ENCODE results near the gene BNC2.

Gene BNC2

GRCh38 chr9:16767366-16767765 lies 103.1 kb downstream of the BNC2 start:
- no peaks in the 10 kb centered on the region for H3K9me3 ChIP-seq (ENCODE audit: control insufficient read depth, insufficient read depth, low read depth, low read length)
- POLR2A ChIA-PET, result no interaction called here
- H3K27ac ChIP-seq (ENCODE audit: extremely low read depth, low read depth, low read length), result no peak overlapping the region
- TF ChIP-seq ZNF510 (tag by site-specific recombination; IDR thresholded peaks at IDR 0.05; ENCODE audit: insufficient replicate concordance), result no peak
- no peak for TF ChIP-seq ZNF221 (tag by site-specific recombination; IDR thresholded peaks at IDR 0.05; ENCODE audit: borderline replicate concordance)
- no peak for TF ChIP-seq ZFP3 (tag by site-specific recombination; IDR thresholded peaks at IDR 0.05; ENCODE audit: low read depth)
- TF ChIP-seq ZNF654 (tag by site-specific recombination; IDR thresholded peaks at IDR 0.05; ENCODE audit: low read depth), result no peak
- CTCF ChIA-PET, result interaction anchor here (0.7 kb wide), 1 partner anchor 514 kb away, joined by 7 read pairs; no protein-coding TSS in a partner anchor
- no peaks in the 10 kb centered on the region for H3K4me1 ChIP-seq (ENCODE audit: control insufficient read depth, insufficient read depth, low read length)
- no peaks in the 10 kb centered on the region for H3K36me3 ChIP-seq (ENCODE audit: control insufficient read depth in 2 of 2, insufficient read depth in 1 of 2, low read length in 2 of 2)
- H3K4me3 ChIP-seq (ENCODE audit: low read depth, low read length), result no peak overlapping the region

DNA sequence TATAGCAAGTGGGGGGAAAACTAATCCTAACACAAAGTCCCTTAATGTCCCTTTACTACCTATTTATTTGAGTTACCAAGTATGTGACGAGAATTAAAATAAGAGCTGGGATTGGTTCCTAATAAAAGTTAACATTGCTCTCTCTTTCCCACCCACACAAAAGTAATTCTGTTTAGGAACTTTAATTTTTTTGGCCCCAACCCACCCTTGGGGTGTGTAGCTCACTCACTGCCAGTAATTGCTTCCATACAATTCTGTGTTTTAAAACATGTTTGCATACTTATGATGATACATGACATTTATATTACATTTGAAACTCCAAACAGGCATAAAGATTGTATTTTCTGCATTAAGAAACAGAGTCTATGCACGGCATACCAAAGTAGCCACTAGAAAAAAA lies 106.5 kb downstream of the BNC2 start:
- TF ChIP-seq ZXDB (tag by site-specific recombination; IDR thresholded peaks at IDR 0.05) (no peak), ZNF292 (tag by site-specific recombination; IDR thresholded peaks at IDR 0.05; ENCODE audit: borderline replicate concordance, low read depth) (no peak), KLF7 (tag by site-specific recombination; IDR thresholded peaks at IDR 0.05; ENCODE audit: borderline replicate concordance) (no peak), WT1 (tag by site-specific recombination; IDR thresholded peaks at IDR 0.05) (no peak), ZNF416 (tag by site-specific recombination; IDR thresholded peaks at IDR 0.05) (no peak), MEIS1 (CRISPR knock-in tag; IDR thresholded peaks at IDR 0.05; ENCODE audit: borderline replicate concordance) (no peak), ZNF664 (tag by site-specific recombination; IDR thresholded peaks at IDR 0.05) (no peak), ZNF350 (tag by site-specific recombination; IDR thresholded peaks at IDR 0.05) (no peak), ZNF140 (tag by site-specific recombination; IDR thresholded peaks at IDR 0.05) (no peak), ZNF19 (tag by site-specific recombination; IDR thresholded peaks at IDR 0.05; ENCODE audit: low read depth) (no peak), ZBTB44 (tag by site-specific recombination; IDR thresholded peaks at IDR 0.05) (no peak), PRDM1 (tag by site-specific recombination; IDR thresholded peaks at IDR 0.05) (no peak), ZNF324 (tag by site-specific recombination; IDR thresholded peaks at IDR 0.05) (no peak), ZNF391 (tag by site-specific recombination; IDR thresholded peaks at IDR 0.05; ENCODE audit: borderline replicate concordance, low read depth) (no peak), GLI2 (tag by site-specific recombination; IDR thresholded peaks at IDR 0.05; ENCODE audit: borderline replicate concordance, low read depth) (no peak), ZNF629 (tag by site-specific recombination; IDR thresholded peaks at IDR 0.05) (no peak), ZNF202 (tag by site-specific recombination; IDR thresholded peaks at IDR 0.05; ENCODE audit: borderline replicate concordance) (no peak), ZFHX2 (tag by site-specific recombination; conservative IDR thresholded peaks at IDR 0.05) (no peak)
- TF ChIP-seq, protein P1, sequence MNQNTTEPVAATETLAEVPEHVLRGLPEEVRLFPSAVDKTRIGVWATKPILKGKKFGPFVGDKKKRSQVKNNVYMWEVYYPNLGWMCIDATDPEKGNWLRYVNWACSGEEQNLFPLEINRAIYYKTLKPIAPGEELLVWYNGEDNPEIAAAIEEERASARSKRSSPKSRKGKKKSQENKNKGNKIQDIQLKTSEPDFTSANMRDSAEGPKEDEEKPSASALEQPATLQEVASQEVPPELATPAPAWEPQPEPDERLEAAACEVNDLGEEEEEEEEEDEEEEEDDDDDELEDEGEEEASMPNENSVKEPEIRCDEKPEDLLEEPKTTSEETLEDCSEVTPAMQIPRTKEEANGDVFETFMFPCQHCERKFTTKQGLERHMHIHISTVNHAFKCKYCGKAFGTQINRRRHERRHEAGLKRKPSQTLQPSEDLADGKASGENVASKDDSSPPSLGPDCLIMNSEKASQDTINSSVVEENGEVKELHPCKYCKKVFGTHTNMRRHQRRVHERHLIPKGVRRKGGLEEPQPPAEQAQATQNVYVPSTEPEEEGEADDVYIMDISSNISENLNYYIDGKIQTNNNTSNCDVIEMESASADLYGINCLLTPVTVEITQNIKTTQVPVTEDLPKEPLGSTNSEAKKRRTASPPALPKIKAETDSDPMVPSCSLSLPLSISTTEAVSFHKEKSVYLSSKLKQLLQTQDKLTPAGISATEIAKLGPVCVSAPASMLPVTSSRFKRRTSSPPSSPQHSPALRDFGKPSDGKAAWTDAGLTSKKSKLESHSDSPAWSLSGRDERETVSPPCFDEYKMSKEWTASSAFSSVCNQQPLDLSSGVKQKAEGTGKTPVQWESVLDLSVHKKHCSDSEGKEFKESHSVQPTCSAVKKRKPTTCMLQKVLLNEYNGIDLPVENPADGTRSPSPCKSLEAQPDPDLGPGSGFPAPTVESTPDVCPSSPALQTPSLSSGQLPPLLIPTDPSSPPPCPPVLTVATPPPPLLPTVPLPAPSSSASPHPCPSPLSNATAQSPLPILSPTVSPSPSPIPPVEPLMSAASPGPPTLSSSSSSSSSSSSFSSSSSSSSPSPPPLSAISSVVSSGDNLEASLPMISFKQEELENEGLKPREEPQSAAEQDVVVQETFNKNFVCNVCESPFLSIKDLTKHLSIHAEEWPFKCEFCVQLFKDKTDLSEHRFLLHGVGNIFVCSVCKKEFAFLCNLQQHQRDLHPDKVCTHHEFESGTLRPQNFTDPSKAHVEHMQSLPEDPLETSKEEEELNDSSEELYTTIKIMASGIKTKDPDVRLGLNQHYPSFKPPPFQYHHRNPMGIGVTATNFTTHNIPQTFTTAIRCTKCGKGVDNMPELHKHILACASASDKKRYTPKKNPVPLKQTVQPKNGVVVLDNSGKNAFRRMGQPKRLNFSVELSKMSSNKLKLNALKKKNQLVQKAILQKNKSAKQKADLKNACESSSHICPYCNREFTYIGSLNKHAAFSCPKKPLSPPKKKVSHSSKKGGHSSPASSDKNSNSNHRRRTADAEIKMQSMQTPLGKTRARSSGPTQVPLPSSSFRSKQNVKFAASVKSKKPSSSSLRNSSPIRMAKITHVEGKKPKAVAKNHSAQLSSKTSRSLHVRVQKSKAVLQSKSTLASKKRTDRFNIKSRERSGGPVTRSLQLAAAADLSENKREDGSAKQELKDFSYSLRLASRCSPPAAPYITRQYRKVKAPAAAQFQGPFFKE (tag by site-specific recombination; IDR thresholded peaks at IDR 0.05; ENCODE audit: borderline replicate concordance), result no peak
- H3K36me3 ChIP-seq (ENCODE audit: control insufficient read depth in 2 of 2, insufficient read depth in 1 of 2, low read length in 2 of 2), result no peaks in the 10 kb centered on the region
- ChIA-PET CTCF (no interaction called here), POLR2A (no interaction called here)
- H3K4me1 ChIP-seq (ENCODE audit: control insufficient read depth, insufficient read depth, low read length), result no peaks in the 10 kb centered on the region
- no peaks in the 10 kb centered on the region for H3K9me3 ChIP-seq (ENCODE audit: control insufficient read depth, insufficient read depth, low read depth, low read length)
- no peak overlapping the region for H3K27ac ChIP-seq (ENCODE audit: extremely low read depth, low read depth, low read length)
- no peak overlapping the region for H3K4me3 ChIP-seq (ENCODE audit: low read depth, low read length)

All from HEK293 (cell line).